GM21515 (cell line): Measurements from ENCODE around the gene ZNF57.
A peak's percentile ranks its signal among the peaks of the same experiment; 100 is the strongest.
"Not testable (repeated sequence)": the region's sequence is repeated elsewhere in the genome, so short reads cannot be mapped to it uniquely, and the experiment has no call there.

Experiments
- ATAC-seq: cut with Tn5 transposase; IDR thresholded peaks from one replicate; pipeline ENCODE4 v1.9.1; 2021; ENCODE audit not compliant: unreplicated experiment

The ZNF57 gene

GRCh38 chr19:2950286-2951124, 49.8 kb downstream of the ZNF57 start:
- peak; percentile 87 for ATAC-seq

GRCh38 chr19:2952953-2953481, 52.3 kb downstream of the ZNF57 start:
- no peak for ATAC-seq

- ATAC-seq = no peak
Observed at GRCh38 chr19:2957160-2957559, 56.4 kb downstream of the ZNF57 start.

GRCh38 chr19:2960120-2960519, 59.4 kb downstream of the ZNF57 start:
- ATAC-seq = no peak

- ATAC-seq = no peak
Observed at GRCh38 chr19:2962018-2962670, 61.4 kb downstream of the ZNF57 start.

- no peak for ATAC-seq
Observed at GRCh38 chr19:2963122-2963521, 62.4 kb downstream of the ZNF57 start.

- ATAC-seq = not testable (repeated sequence)
Observed at GRCh38 chr19:2963631-2964030, 62.9 kb downstream of the ZNF57 start.

GRCh38 chr19:2964874-2965273, 64.1 kb downstream of the ZNF57 start:
- ATAC-seq = no peak

GRCh38 chr19:2967972-2968371, 67.2 kb downstream of the ZNF57 start:
- ATAC-seq = no peak
